CD4-positive, alpha-beta T cell treated with Interleukin-6 at 100 ng/mL for 8 hours (primary cell): ENCODE results near the gene PELO.
"Not testable (repeated sequence)": the region's sequence is repeated elsewhere in the genome, so short reads cannot be mapped to it uniquely, and the experiment has no call there.

ENCODE experiments used
- DNase-seq: peaks from one replicate; pipeline ENCODE4 v3.0.0-alpha.2; 2020; ENCODE audit warnings: mixed read lengths, low spot score

PELO gene

GRCh38 chr5:52787600-52788504 lies at the start of gene PELO, which contains the start of gene ITGA1:
PELO (plus strand) TSS chr5:52787916; CDS start chr5:52800395, 12,479 bp downstream.
ITGA1 (plus strand) TSS chr5:52787916; CDS start chr5:52788354, 438 bp downstream.
- peak; percentile 38 for DNase-seq

- DNase-seq = no peak
Measured at GRCh38 chr5:52738095-52738506, 49.6 kb upstream of the PELO start.

- DNase-seq = no peak
Measured at GRCh38 chr5:52740007-52740406, 47.7 kb upstream of the PELO start.

GRCh38 chr5:52743012-52743411 lies 44.7 kb upstream of the PELO start:
- DNase-seq = peak; percentile 36

GRCh38 chr5:52743529-52743928 lies 44.2 kb upstream of the PELO start:
- no peak for DNase-seq

GRCh38 chr5:52743970-52744369 lies 43.7 kb upstream of the PELO start:
- peak; percentile 75 for DNase-seq

GRCh38 chr5:52744867-52745458 lies 42.8 kb upstream of the PELO start:
- DNase-seq = not testable (repeated sequence)

GRCh38 chr5:52746539-52746938 lies 41.2 kb upstream of the PELO start:
- no peak for DNase-seq

GRCh38 chr5:52748590-52748989 lies 39.1 kb upstream of the PELO start:
- no peak for DNase-seq

GRCh38 chr5:52749666-52750065 lies 38.0 kb upstream of the PELO start:
- no peak for DNase-seq

- DNase-seq = no peak
Measured at GRCh38 chr5:52751137-52751536, 36.6 kb upstream of the PELO start.

GRCh38 chr5:52754051-52754450 lies 33.7 kb upstream of the PELO start:
- no peak for DNase-seq

- no peak for DNase-seq
Measured at GRCh38 chr5:52757527-52757926, 30.2 kb upstream of the PELO start.

GRCh38 chr5:52758014-52758413 lies 29.7 kb upstream of the PELO start:
- no peak for DNase-seq

GRCh38 chr5:52759331-52759730 lies 28.4 kb upstream of the PELO start:
- DNase-seq = no peak

GRCh38 chr5:52760695-52761366 lies 26.9 kb upstream of the PELO start:
- DNase-seq = no peak

GRCh38 chr5:52767217-52767743 lies 20.4 kb upstream of the PELO start:
- no peak for DNase-seq

- no peak for DNase-seq
Measured at GRCh38 chr5:52767766-52768480, 19.8 kb upstream of the PELO start.

- no peak for DNase-seq
Measured at GRCh38 chr5:52769061-52769460, 18.7 kb upstream of the PELO start.

GRCh38 chr5:52770287-52770939 lies 17.3 kb upstream of the PELO start:
- DNase-seq = no peak

- DNase-seq = peak; percentile 18
Measured at GRCh38 chr5:52771343-52772039, 16.2 kb upstream of the PELO start.
